HCT116 (cell line): ENCODE measurements around the gene RASGRF1. TPM values are rescaled to one million over a fixed set of nuclear protein-coding genes. Genes with fewer than 3 reads are reported as not detected.

Source experiments
- ATAC-seq: fragments of 200-7000 bp; cut with Tn5 transposase; 2 replicates; pipeline ENCODE4 v1.9.1; 2020; ENCODE audit warnings: mild to moderate bottlenecking, moderate library complexity
- BruUV-seq: library from RNA; stranded (reverse); fragments of 400-500 nt; replicated peaks from 2 replicates; lab custom pipeline; 2021; lab: Mats Ljungman, UMichigan
- CTCF ChIA-PET: fragments of 300-600 bp; sonication (Branson Sonifier 250); formaldehyde crosslinking; loops from one replicate; lab custom pipeline; 2021; ENCODE audit warnings: antibody characterized with exemption; lab: Charles Lee
- POLR2A ChIA-PET: fragments of 300-600, 350-600 bp; sonication (Branson Sonifier 250); formaldehyde crosslinking; loops from one replicate; lab custom pipeline; 2021; ENCODE audit warnings: antibody characterized with exemption; lab: Charles Lee
- RAD21 ChIA-PET, 2 experiments: fragments of 300-600 bp; sonication (Branson Sonifier 250); formaldehyde crosslinking; loops; one replicate each; lab custom pipeline; 2023; ENCODE audit warnings: low total read pairs in 2 of 2; ENCODE audit not compliant: uncharacterized antibody in 2 of 2, unreplicated experiment in 2 of 2, low non-redundant PET in 1 of 2; lab: Charles Lee
- DNase-seq: peaks from one replicate; pipeline ENCODE4 v3.0.0-alpha.2; 2010; ENCODE audit warnings: low read depth, low spot score
- H2AFZ ChIP-seq: fragments of 200-600 bp; shearing (Covaris generic), sonication (generic); 2 replicates; pipeline ENCODE4 v1.6.1; 2017; ENCODE audit warnings: low read depth, mixed run types, mixed read lengths, antibody characterized with exemption, low read length; ENCODE audit not compliant: poor library complexity, severe bottlenecking
- H3K27ac ChIP-seq: 2 replicates; pipeline ENCODE4 v1.5.1; 2012; ENCODE audit warnings: low read depth, low read length
- H3K27me3 ChIP-seq: fragments of 200-600 bp; sonication (generic); 2 replicates; pipeline ENCODE4 v1.6.1; 2016; ENCODE audit warnings: mixed run types, low read length, mixed read lengths; ENCODE audit not compliant: insufficient read depth
- H3K36me3 ChIP-seq, 2 experiments: fragments of 200-500 bp in 1 of 2; fragments of 200-600 bp in 1 of 2; sonication (Bioruptor generic) in 1 of 2; sonication (generic) in 1 of 2; 2 replicates each; pipeline versions ENCODE4 v1.5.1 to v1.6.1; 2014 to 2016; ENCODE audit warnings: low read length in 2 of 2, inconsistent platforms in 1 of 2, mixed read lengths in 1 of 2, mixed run types in 1 of 2; ENCODE audit not compliant: insufficient read depth in 2 of 2, control insufficient read depth in 1 of 2
- H3K4me1 ChIP-seq, 2 experiments: fragments of 200-600 bp in 1 of 2; sonication (generic) in 1 of 2; 2 replicates each; pipeline versions ENCODE4 v1.5.1 to v1.6.1; 2012 to 2017; ENCODE audit warnings: low read length in 2 of 2, inconsistent platforms in 1 of 2, mild to moderate bottlenecking in 1 of 2, mixed read lengths in 1 of 2, mixed run types in 1 of 2, moderate library complexity in 1 of 2; ENCODE audit not compliant: insufficient read depth in 2 of 2, control insufficient read depth in 1 of 2
- H3K4me2 ChIP-seq: fragments of 200-600 bp; sonication (generic); 2 replicates; pipeline ENCODE4 v1.6.1; 2017; ENCODE audit warnings: mixed run types, low read length, mixed read lengths
- H3K4me3 ChIP-seq, 2 experiments: fragments of 200-600 bp in 1 of 2; sonication (generic) in 1 of 2; replicated peaks in 1 of 2; 2 replicates each; pipeline ENCODE4 v1.5.1; 2011 to 2016; ENCODE audit warnings: low read length in 2 of 2, control low read depth in 1 of 2, low read depth in 1 of 2, mild to moderate bottlenecking in 1 of 2, mixed read lengths in 1 of 2, mixed run types in 1 of 2
- H3K79me2 ChIP-seq: fragments of 200-600 bp; sonication (generic); 2 replicates; pipeline ENCODE4 v1.6.1; 2017; ENCODE audit warnings: mild to moderate bottlenecking, mixed run types, low read length, moderate library complexity, mixed read lengths; ENCODE audit not compliant: insufficient read depth
- H3K9ac ChIP-seq: fragments of 200-600 bp; sonication (generic); 2 replicates; pipeline ENCODE4 v1.6.1; 2016; ENCODE audit warnings: low read length, mixed read lengths
- H3K9me2 ChIP-seq: fragments of 200-600 bp; sonication (generic), shearing (Covaris generic); 2 replicates; pipeline ENCODE4 v1.6.1; 2017; ENCODE audit warnings: mixed run types, mild to moderate bottlenecking, moderate library complexity; ENCODE audit not compliant: insufficient read depth
- H3K9me3 ChIP-seq, 2 experiments: fragments of 200-500 bp in 1 of 2; fragments of 200-600 bp in 1 of 2; sonication (Bioruptor generic) in 1 of 2; sonication (generic) in 1 of 2; 2 replicates each; pipeline ENCODE4 v1.6.1; 2014 to 2017; ENCODE audit warnings: low read length in 2 of 2, mixed read lengths in 2 of 2, inconsistent platforms in 1 of 2, low read depth in 1 of 2, mild to moderate bottlenecking in 1 of 2, mixed run types in 1 of 2, moderate library complexity in 1 of 2; ENCODE audit not compliant: control insufficient read depth in 1 of 2, insufficient read depth in 1 of 2
- H4K20me1 ChIP-seq: fragments of 200-600 bp; sonication (generic), shearing (Covaris generic); 2 replicates; pipeline ENCODE4 v1.6.1; 2017; ENCODE audit warnings: mixed run types, mild to moderate bottlenecking, moderate library complexity; ENCODE audit not compliant: insufficient read depth
- CEBPB ChIP-seq: IDR thresholded peaks from 2 replicates; pipeline ENCODE4 v1.6.1; 2012; ENCODE audit warnings: low read depth
- EGR1 ChIP-seq: IDR thresholded peaks from 2 replicates; pipeline ENCODE4 v1.6.1; 2012; ENCODE audit warnings: low read depth
- ELF1 ChIP-seq: IDR thresholded peaks from 2 replicates; pipeline ENCODE4 v1.6.1; 2012; ENCODE audit warnings: low read depth, borderline replicate concordance
- EZH2 ChIP-seq: fragments of 200-600 bp; sonication (generic); IDR thresholded peaks from 2 replicates; pipeline ENCODE4 v1.6.1; 2017; ENCODE audit warnings: antibody characterized with exemption, mixed run types
- EZH2phosphoT487 ChIP-seq: fragments of 200-600 bp; IDR thresholded peaks from 2 replicates; pipeline ENCODE4 v1.6.1; 2018; ENCODE audit warnings: antibody characterized with exemption, borderline replicate concordance
- FOSL1 ChIP-seq: IDR thresholded peaks from 2 replicates; pipeline ENCODE4 v1.6.1; 2012; ENCODE audit warnings: low read depth
- JUND ChIP-seq: IDR thresholded peaks from 2 replicates; pipeline ENCODE4 v1.6.1; 2012
- POLR2A ChIP-seq: IDR thresholded peaks from 2 replicates; pipeline ENCODE4 v1.7.0; 2011; ENCODE audit warnings: borderline replicate concordance; ENCODE audit not compliant: insufficient read depth, insufficient read length; ENCODE audit errors: extremely low read depth
- POLR2AphosphoS5 ChIP-seq: IDR thresholded peaks from 2 replicates; pipeline ENCODE4 v1.6.1; 2011; ENCODE audit warnings: mild to moderate bottlenecking, low read depth, low read length, moderate library complexity
- SIN3A ChIP-seq: IDR thresholded peaks from 2 replicates; pipeline ENCODE4 v1.6.1; 2012; ENCODE audit warnings: low read depth
- SP1 ChIP-seq: IDR thresholded peaks from 2 replicates; pipeline ENCODE4 v1.6.1; 2012; ENCODE audit warnings: low read depth
- TCF7L2 ChIP-seq: IDR thresholded peaks from 2 replicates; pipeline ENCODE4 v1.7.0; 2011; ENCODE audit warnings: borderline replicate concordance, inconsistent platforms; ENCODE audit not compliant: insufficient read depth, insufficient read length; ENCODE audit errors: extremely low read depth
- YY1 ChIP-seq: IDR thresholded peaks from 2 replicates; pipeline ENCODE4 v1.6.1; 2011; ENCODE audit warnings: low read length, low read depth, moderate library complexity, mild to moderate bottlenecking; ENCODE audit not compliant: insufficient replicate concordance; ENCODE audit errors: extremely low read depth
- ZFX ChIP-seq: fragments of 450-650 bp; IDR thresholded peaks from 2 replicates; pipeline ENCODE4 v1.6.1; 2017
- ZNF274 ChIP-seq: fragments of 200-500 bp; sonication (Bioruptor generic); IDR thresholded peaks from 2 replicates; pipeline ENCODE4 v1.6.1; 2014; ENCODE audit warnings: mild to moderate bottlenecking, low read depth, low read length, inconsistent platforms
- intact Hi-C: fragments of 100-400 bp; cut with micrococcal nuclease; formaldehyde crosslinking; loops from 2 replicates; pipeline ENCODE4 v1.10.0; 2022
- total RNA-seq: library from RNA; stranded (reverse); gene quantifications from one replicate; pipeline ENCODE4 v1.2.1, GENCODE V29; 2021; ENCODE audit not compliant: unreplicated experiment
- TF ChIP-seq, protein P1 (sequence below): IDR thresholded peaks from 2 replicates; pipeline ENCODE4 v1.6.1; 2012
- TF ChIP-seq, protein P2 (sequence below): IDR thresholded peaks from 2 replicates; pipeline ENCODE4 v1.6.1; 2012; ENCODE audit warnings: low read depth
- TF ChIP-seq, protein P3 (sequence below): IDR thresholded peaks from 2 replicates; pipeline ENCODE4 v1.6.1; 2011; ENCODE audit warnings: mild to moderate bottlenecking, low read length, moderate library complexity; ENCODE audit not compliant: insufficient replicate concordance; ENCODE audit errors: extremely low read depth

Gene RASGRF1
- total RNA-seq, 1 experiment from 2014 or later, result 2.4 TPM

- TF ChIP-seq, protein P1, sequence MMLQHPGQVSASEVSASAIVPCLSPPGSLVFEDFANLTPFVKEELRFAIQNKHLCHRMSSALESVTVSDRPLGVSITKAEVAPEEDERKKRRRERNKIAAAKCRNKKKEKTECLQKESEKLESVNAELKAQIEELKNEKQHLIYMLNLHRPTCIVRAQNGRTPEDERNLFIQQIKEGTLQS, result no peak
- TF ChIP-seq SP1 (no peak), POLR2A (no peak)
Observed at GRCh38 chr15:78934655-78935023, 155.9 kb downstream of the RASGRF1 start (continued).

DNA sequence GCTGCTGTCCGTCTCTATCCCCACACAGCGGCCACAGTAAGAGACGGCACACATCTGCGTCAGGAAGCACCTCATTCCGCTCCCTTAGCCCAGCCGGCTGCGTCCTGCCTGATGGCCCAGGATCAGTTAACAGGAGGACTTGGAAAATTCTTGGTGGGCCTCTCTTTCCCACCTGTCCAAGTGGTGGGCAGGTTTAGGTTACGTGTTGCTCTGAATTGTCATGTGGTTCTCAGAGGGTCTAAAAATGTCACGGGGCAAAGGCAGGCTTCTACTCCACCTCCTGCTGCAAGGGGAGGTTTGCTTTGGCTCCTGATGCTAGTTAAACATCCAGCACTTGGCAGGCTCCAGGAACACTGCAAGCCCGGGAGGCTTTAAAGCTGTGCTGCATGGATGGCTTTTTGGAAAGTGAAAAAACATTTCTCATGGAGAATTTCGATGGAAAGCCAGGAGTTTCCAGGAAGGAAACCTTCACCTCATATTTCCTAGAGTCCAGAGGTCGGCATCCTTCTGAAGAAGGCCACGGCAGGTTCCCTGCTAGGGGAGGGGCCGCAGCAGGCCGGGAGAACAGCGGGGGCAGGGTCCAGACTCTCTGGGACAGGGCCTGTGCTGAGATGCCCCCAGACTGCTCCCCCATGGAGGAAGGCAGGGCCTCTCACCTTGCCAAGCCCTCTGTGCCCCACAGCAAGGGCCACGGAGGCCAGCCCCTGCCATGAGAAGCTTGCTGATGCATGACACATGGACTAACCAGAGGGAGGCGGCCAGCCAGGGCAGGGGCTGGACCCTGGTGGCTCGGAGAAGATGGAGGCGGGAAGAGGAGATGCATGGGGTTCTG is 156.5 kb downstream of the RASGRF1 start:
- H3K79me2 ChIP-seq, result no peaks in the 10 kb centered on the region
- ATAC-seq (no peak), DNase-seq (no peak)
- H3K9me3 ChIP-seq, result no peaks in the 10 kb centered on the region
- BruUV-seq, result no TSS peak
- H3K9me2 ChIP-seq, result no peaks in the 10 kb centered on the region
- no peak overlapping the region for H3K4me3 ChIP-seq
- ChIA-PET RAD21 (no interaction called here), POLR2A (no interaction called here), CTCF (no interaction called here)
- no peaks in the 10 kb centered on the region; a peak in 1 of 4 replicates for H3K36me3 ChIP-seq
- no peak overlapping the region for H3K4me2 ChIP-seq
- no peak overlapping the region for H2AFZ ChIP-seq
- no peaks in the 10 kb centered on the region for H3K27me3 ChIP-seq
- intact Hi-C loops, result no loop called here
- no peak overlapping the region for H3K27ac ChIP-seq
- H4K20me1 ChIP-seq, result no peaks in the 10 kb centered on the region
- H3K4me1 ChIP-seq, result peaks cover 10 to 26% of the 10 kb centered on the region in 2 experiments
- no peak overlapping the region for H3K9ac ChIP-seq
- TF ChIP-seq TCF7L2 (no peak), SIN3A (no peak), JUND (no peak), CEBPB (no peak), EGR1 (no peak), YY1 (no peak), ZFX (no peak), EZH2 (no peak), POLR2AphosphoS5 (no peak), ELF1 (no peak), ZNF274 (no peak), FOSL1 (no peak), SP1 (no peak), EZH2phosphoT487 (no peak)
- TF ChIP-seq, protein P1, result no peak
- TF ChIP-seq, protein P2, sequence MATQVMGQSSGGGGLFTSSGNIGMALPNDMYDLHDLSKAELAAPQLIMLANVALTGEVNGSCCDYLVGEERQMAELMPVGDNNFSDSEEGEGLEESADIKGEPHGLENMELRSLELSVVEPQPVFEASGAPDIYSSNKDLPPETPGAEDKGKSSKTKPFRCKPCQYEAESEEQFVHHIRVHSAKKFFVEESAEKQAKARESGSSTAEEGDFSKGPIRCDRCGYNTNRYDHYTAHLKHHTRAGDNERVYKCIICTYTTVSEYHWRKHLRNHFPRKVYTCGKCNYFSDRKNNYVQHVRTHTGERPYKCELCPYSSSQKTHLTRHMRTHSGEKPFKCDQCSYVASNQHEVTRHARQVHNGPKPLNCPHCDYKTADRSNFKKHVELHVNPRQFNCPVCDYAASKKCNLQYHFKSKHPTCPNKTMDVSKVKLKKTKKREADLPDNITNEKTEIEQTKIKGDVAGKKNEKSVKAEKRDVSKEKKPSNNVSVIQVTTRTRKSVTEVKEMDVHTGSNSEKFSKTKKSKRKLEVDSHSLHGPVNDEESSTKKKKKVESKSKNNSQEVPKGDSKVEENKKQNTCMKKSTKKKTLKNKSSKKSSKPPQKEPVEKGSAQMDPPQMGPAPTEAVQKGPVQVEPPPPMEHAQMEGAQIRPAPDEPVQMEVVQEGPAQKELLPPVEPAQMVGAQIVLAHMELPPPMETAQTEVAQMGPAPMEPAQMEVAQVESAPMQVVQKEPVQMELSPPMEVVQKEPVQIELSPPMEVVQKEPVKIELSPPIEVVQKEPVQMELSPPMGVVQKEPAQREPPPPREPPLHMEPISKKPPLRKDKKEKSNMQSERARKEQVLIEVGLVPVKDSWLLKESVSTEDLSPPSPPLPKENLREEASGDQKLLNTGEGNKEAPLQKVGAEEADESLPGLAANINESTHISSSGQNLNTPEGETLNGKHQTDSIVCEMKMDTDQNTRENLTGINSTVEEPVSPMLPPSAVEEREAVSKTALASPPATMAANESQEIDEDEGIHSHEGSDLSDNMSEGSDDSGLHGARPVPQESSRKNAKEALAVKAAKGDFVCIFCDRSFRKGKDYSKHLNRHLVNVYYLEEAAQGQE, result no peak
- TF ChIP-seq, protein P3, sequence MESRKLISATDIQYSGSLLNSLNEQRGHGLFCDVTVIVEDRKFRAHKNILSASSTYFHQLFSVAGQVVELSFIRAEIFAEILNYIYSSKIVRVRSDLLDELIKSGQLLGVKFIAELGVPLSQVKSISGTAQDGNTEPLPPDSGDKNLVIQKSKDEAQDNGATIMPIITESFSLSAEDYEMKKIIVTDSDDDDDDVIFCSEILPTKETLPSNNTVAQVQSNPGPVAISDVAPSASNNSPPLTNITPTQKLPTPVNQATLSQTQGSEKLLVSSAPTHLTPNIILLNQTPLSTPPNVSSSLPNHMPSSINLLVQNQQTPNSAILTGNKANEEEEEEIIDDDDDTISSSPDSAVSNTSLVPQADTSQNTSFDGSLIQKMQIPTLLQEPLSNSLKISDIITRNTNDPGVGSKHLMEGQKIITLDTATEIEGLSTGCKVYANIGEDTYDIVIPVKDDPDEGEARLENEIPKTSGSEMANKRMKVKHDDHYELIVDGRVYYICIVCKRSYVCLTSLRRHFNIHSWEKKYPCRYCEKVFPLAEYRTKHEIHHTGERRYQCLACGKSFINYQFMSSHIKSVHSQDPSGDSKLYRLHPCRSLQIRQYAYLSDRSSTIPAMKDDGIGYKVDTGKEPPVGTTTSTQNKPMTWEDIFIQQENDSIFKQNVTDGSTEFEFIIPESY, result no peak
